Activated gamma-delta T cell (primary cell): ENCODE results near the gene RAD51B.
"Not testable (repeated sequence)": the region's sequence is repeated elsewhere in the genome, so short reads cannot be mapped to it uniquely, and the experiment has no call there.

Source experiments
- DNase-seq: peaks from one replicate; lab custom pipeline; 2025; lab: John Stamatoyannopoulos, UW

RAD51B gene

DNA sequence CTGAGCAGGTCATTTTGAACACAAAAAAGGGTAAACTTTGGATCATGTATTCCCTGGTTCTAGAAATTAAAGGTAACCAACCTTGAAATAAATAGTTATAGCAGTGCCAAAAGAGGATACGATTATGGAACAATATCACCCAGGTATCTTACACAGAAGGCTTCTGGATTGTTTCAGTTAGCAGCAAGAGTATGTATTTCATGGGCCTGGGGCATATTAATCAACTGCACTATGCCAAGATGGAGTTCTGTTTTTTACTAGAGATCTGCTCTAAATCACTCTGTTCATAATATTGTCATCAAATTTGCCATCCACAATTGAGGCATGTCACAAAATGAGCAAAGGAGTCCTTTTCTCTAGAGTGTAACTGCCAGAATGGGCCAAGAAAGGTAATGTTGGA lies 357.1 kb downstream of the RAD51B start:
- no peak for DNase-seq

DNA sequence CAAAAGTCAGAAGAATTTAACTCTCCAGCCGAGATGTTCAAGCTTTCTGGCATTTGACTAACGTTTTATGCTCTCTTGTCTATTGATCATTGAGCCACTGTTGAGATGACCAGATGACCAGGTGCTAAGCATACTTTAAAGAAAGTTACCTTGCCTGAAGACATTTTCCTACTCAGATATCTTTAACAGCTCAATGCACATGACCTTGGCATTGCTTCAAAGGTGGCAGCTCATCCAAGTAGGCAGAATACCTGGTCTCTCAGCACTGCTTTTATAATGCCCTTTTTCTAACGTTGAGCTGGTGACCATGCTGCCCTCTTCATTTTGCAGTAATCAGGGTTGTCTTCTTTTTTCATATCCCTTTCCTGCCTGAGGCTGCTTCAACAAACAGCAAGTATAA lies 358.1 kb downstream of the RAD51B start:
- no peak for DNase-seq

DNA sequence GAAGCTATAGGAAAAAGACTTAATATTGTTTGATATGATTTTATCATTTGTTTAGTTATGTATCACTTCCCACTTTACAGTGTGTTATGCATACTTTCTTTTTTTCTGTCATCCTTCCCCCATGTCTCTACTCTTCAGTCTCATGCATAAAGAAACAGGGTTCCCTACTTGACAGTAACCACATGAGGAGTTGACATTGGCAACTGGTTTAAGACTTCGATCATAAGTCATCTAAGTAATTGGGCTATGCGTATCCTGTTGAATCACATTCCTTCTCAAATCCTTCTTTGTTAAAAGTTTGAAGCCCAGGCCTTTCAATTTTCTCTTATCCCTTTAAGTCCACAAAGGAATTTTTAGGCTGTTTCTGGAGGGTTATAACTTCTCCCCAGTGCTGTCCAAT lies 358.7 kb downstream of the RAD51B start:
- DNase-seq = no peak

DNA sequence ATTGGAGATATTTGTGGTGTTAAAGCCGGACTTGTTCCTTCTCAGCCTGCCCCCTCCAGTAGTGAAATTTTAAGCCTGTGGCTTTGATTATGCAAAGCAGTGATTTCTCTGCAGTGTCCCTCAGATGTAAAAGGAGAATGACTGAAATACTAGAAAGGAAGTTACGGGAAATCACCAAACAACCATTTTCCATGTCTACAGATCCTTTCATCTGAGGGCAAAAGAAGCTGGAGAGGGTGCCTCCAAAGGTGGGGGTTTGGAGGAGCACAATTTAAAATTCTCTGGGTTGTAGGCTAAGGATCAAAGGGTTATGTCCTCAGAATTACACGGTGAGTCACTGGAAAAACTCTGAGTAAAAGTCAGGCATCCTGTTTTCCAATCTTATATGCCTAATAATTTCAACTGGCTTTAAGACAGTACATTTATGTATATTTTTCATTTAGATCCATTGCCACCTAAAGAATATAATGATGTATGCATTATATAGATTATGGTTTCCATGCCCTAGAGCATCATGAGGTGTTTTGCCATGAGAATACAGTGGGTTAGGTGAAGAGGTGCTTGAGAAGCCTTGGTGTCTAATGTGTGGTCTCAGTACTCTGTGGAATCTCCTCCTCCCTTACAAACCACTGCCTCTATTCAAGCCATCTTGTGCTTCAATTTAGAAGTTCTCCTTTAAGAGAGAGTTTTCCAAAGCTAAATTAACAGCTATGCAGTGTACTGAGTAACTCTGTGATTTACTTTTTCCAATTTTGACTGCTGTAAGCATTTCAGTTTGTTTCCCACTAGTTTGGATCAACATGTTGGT lies 362.1 kb downstream of the RAD51B start:
- DNase-seq = no peak

DNA sequence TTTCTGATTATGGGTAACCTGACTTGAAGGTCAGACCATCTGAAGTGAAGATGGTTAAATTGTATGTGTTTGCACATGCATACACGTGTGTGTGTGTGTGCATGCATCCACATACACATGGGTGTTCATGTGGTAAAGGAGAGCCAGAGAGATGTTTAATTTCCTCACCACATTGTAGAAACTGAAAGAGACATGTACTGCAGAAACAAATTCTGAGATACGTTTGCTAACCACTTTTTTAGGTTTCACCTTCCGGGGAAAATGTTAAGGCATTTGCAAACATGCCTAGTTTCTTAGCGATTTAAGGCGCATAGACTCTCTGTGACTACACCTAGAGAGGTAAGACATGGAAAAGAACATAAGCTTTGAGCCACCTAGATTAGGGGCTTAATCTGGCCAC lies 362.9 kb downstream of the RAD51B start:
- no peak for DNase-seq

DNA sequence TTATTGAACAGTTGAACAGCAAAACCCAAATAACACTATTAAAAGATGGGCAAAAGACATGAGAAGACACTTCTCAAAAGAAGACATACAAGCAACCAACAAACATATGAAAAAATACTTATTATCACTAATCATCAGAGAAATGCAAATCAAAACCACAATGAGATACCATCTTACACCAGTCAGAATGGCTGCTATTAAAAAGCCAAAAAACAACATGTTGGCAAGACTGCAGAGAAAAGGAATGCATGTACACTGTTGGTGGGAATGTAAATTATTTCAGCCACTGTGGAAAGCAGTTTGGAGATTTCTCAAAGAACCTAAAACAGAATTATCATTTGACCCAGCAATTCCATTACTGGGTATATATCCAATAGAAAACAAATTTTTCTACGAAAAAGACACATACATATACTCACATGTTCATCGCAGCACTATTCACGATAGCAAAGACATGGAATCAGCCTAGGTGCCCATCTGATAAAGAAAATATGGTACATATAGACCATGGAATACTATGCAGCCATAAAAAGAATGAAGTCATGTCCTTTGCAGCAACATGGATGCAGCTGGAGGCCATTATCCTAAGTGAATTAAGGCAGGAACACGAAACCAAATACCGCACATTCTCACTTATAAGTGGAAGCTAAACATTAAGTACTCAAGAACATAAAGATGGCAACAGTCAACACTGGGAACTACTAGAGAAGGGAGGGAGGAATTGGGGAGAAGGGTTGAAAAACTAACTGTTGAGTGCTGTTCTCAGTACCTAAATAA lies 367.1 kb downstream of the RAD51B start:
- not testable (repeated sequence) for DNase-seq

DNA sequence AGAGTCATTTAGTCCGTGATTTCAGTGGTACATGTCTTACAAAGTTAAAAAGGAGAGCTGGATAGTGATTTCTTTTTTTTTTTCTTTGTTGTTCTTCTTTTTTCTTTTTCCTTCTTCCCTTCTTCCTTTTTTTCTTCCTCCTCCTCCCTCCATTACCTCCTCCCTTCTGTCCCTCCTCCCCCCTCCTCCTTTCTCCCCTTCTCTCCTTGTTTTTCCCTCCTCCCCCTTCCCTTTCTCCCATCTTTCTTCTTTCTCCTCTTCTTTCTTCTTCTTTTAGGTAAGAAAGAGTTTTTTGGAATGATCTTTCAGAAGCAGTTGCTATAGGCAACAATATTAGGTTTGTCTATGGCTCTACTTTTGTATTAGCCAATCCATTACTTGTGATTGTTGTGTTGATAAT lies 368.6 kb downstream of the RAD51B start:
- no peak for DNase-seq

DNA sequence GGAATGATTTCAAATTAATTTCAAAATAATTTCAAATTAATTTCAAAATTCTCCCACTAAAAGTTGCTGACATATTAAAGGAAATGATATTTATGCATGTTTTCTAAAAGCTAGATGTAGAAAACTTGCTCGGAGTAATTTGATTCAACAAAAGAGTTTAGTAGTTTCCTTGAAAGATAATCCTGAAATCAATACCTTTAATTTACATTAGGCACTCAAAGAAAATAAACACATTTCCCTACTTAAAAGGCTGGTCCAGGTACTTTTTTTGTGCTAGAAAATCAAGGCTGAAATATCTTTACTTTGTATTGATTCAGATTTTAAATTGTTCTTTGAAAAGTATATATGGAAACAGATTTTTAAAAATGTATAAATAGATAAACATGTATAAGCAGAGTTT lies 370.5 kb downstream of the RAD51B start:
- no peak for DNase-seq

DNA sequence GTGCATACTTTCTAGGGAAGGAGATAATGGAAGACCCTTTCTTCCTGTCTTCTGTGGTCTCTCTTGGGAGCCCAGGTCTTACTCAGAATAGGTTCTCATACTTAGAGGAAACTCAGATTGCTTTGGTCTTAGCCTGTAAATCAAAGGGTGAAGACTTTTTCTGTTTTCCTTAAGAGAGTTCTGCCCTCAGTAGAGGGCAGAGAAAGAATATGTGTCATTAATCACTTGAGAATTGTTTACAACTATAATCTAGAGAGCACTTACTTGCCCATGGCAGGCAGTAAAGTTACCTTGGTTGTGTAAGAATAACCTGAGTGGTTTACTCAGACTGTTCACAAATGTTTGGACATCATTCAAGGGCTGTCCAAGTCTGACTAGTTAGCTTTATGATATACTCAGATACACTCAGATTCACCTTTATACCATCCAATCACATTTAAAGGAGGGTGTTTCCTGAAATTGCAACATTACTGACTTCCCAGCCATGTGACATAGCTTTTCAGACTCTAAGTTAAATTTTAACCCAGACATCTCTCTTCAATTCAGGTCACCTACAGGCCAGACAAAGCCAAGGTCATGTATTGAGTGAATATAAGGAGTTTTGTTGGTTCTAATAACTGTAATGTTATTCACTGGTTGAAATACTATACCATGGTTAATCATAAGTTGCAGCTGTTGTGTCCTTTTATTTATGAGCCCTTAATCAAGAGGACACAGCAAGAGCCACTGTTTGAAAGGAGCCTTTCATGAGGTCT lies 372.2 kb downstream of the RAD51B start:
- DNase-seq = no peak

DNA sequence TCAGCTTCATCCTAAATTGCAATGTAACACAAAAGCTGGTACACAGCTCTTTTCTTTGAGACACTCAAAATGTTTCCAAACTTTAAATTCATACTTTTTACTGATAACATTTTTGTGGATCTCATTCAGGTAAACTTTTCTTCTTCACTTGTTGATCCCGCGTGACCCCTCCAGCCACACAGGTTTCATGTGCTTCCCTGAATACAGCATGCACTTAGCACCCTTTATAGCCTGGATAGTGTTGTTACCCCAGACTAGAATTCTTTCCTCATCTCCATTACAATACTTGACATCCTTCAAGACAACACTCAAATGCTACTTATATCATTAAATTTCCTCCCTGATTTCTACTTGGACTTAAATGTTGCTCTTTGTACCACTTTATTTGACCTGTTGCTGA lies 373.4 kb downstream of the RAD51B start:
- DNase-seq = no peak

DNA sequence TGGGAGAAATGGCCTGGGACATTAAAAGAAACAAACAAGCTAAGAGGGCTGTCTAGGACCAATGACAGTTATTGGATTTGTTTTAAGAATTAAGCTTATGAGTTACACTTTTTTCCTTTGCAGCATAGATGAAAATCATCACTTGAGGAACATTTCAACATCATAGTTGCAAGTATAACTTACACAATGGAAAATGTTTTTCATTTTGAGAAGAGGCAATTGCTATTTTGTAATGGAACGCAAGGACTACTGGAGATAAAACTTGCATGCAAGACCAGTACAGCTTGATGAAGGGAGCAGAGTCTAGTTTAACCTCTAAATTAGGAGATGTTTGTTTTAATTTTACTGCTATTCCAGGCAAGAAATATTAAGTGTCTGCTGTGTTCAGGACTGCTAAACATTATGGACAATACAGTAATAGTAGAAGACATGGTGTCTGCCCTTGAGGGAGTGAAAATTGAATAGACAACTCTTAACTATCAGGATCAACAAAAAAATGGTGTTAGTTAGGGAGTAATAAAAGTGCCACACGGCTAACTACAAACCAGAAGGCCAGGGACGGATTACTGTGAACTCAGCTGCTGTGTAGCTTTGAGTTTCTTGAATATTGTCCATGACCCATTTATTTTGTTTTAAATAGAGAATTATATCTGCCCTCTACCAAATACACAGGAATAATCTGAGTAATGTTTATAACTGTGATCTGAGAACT lies 374.5 kb downstream of the RAD51B start:
- no peak for DNase-seq

DNA sequence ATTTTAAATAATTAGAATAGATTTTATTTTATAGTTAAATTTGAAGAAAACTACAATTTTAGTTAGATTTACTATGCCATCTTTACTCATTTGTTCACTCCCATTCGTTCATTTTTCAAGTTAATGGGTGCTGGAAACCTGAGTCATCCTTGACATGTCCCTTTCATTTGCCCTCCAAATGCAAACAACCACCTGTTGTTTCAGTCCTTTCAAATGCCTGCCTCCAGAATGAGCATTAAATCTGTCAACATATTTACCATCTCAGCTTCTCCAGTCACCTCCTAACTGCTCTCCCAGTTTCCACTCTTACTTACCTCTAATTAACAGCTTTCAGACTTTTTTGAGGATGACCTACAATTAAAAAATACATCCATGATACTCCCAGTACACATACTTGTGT lies 375.5 kb downstream of the RAD51B start:
- DNase-seq = no peak

DNA sequence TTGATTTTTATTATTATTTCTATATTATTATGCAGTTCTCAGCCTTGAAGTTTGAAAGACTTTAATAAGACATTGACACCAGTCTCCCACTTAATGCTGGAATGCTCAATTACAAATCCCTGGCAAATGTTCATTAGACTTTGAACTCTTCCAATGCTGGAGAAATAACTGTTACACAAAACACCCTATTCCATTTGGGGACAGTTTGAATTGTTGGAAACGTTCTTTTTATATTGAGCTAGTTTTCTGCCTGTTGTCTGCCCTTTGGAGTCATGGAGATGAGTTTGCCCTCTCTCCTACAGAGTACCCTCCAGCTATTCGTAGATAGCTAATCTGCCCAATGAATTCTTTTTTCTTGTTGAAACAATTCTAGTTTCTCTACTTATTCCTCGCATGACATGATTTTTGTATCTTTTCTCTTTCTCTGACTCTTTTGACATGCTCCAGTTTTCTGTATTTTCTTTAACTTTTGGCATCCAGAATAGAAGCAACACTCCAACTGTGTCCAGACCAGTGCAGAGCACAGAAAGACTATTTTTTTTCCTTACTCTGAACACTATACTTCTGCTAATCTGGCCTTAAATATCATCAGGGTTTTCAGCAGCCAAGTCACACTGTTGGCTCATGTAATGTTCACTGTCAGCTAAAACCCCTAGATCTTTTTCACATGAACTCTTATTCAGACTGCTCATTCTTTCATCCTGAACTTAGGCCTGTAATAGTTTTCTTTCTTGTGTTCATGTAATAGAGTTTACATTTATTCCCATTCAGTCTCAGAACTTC lies 379.3 kb downstream of the RAD51B start:
- no peak for DNase-seq

DNA sequence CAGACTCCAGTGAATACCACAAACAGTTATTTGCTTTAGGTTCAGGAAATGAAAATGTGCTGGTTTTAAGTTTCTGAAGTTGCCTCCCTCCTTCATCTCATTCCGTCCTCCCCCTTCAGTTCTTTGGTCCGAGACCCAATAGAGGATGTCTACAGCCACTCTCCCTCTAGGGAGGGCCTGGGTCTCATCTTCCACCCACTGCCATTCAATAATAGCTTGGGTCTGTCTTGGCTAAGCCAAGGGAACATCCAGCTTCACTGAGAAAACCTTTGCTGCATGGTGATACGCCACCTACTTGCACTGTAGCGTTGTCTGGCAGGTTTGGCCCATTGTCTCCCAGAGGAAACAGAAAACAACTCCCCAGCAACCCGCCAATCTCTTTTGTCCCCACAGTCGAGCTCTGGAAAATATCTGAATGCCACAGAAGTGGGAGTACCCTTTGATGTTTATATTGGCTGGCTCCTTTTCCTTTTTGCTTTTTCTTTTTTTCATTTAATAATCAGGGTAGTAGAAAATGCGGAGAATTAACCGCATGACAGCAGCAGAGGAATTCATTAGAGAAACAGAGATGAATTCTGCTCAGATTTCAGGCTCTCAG lies 380.1 kb downstream of the RAD51B start:
- DNase-seq = no peak

DNA sequence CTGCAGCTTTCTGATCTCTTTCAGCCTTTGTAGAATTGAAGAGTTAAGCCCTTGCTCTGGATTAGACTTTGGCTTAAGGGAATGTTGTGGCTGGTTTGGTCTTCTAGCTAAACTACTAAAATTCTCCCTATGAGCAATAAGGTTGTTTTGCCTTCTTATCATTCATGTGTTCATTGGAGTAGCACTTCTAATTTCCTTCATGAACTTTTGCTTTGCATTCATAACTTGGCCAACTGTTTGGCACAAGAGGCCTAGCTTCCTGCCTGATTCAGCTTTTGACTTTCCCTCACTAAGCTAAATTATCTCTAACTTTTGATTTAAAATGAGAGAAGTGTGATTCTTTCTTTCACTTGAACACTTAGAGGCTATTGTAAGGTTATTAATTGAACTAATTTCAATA lies 384.3 kb downstream of the RAD51B start:
- DNase-seq = no peak

DNA sequence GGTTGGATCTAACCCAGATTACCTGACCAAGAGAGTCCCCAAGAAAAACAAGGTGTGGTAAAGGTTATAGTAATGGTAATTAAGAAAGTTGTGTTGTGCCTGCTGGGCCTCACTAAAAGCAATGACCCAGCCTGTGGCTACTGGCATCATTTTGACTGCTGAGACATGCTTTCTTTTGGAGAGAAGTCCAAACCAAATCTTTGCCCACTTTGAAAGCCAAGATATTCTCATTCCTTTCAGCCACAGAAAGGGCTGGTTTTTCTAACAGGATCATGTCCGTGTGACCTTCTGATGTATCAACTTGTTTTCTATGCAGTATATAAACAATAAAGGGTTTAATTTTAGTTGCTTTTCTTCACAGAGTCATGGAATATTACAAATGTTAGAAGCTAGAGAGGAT lies 388.6 kb downstream of the RAD51B start:
- no peak for DNase-seq

DNA sequence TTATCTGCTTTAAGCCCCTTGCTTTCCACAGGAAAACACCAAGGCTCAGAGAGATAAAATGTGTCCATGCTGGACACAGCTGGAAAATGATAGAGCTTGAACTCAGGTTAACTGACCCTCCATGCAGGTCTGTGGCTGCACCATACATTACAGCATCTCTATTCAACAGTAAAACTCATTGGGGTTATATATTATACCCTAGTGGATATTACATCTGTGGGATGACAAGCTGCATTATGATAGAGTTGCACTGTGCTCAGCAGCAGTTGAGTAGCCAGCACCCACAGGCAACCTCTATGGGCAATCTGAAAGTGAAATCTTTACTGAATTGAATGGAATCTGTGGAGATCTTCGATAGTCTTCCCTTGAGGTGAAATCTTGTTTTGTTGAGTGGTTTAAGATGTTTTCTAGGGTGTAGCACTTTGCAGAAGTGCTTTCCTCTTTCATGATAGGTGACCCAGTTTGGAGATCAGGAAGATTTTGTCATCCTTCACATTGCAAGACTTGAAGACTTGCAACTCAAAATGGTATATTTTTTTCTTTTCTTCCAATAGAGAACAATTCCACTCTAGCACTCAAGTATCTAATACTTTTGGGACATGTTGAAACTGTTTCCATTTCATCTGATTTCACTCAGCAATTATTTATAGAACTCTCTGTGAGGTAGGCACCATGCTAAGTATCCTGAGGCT lies 389.2 kb downstream of the RAD51B start:
- DNase-seq = no peak

DNA sequence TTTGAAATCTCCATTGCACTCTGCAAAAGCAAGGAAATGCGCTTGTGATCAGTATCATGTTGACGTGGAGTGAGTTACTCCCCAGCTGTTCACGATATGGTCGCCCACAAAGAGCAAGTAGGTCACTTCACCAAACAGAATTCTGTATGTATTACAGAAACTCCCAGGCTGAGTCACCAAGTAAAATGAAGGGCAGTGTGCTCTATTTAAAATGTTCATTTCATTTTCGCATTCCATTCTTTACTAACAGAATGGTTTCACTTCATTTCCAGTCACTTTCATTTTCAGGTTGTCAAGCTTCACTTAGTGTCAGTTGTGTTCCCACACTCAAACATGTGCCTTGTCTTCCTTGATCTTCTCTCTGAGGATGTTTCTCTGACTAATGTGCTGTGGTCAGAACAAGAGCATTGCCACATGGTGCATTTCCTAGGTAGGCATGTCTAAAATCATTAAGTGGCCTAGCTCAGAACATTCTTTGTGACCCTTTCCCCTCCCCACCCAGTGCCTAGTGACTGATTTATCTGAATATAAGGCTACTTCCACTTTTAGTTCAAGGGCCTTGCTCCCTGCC lies 391.2 kb downstream of the RAD51B start:
- no peak for DNase-seq

DNA sequence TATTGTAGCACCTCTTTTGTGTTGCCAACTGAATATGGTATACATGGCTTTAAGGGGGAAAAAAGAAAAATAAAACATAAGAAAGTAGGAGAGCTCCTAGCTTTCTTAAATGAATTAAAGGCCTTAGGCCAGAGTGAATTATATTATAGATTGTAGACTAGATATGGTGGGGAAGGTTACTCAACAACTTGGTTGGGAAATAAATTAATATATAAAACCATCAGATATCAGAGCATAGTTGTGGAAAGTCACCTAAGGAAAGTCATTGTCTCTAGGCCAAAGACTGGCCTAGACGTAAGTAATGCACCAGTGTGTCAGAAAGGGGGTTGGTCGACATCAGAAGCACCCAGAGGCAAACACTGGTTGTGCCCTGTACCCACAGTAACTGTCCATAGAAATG lies 391.8 kb downstream of the RAD51B start:
- DNase-seq = no peak

DNA sequence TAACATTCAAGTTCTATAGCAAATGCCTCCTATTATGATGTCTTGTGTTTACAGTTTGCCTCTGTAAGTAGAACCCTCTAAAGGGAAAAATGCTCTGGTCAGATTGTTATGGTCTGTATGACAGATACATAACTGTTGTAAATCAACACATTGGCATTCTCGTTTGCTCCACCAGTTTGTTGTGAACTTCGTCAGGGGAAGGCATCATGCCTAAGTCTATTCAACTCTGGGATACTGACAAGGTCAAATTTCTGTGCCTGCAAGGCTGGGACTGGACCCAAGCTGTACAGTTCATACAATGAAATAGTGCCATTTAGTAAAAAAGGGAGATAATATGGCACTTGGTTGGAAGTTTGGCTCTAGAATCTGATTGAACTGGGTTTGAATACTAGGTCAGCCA lies 392.3 kb downstream of the RAD51B start:
- DNase-seq = no peak
